Right atrium auricular region (tissue), 2 donors: ENCODE data around the gene JAKMIP3. TPM values are rescaled to one million over a fixed set of nuclear protein-coding genes. Genes with fewer than 3 reads are reported as not detected.
A peak's percentile ranks its signal among the peaks of the same experiment; 100 is the strongest.

ENCODE experiments used
- DNase-seq: peaks from one replicate; pipeline ENCODE4 v3.0.0-alpha.2; 2019; ENCODE audit warnings: low spot score
- H3K27ac ChIP-seq, 2 donors: fragments of 200-600 bp; sonication (generic); 1 replicate in 1 of 2; 2 replicates in 1 of 2; pipeline ENCODE4 v1.5.1; 2016 to 2019
- H3K27me3 ChIP-seq, 2 donors: fragments of 200-600 bp; sonication (generic); one replicate each; pipeline versions ENCODE4 v1.5.1 to v1.6.0; 2017 to 2019
- H3K36me3 ChIP-seq: fragments of 200-600 bp; sonication (generic); one replicate; pipeline ENCODE4 v1.5.1; 2016
- H3K4me1 ChIP-seq, 2 donors: fragments of 200-600 bp; sonication (generic); one replicate each; pipeline versions ENCODE4 v1.5.1 to v1.6.0; 2017 to 2019
- H3K4me3 ChIP-seq, 2 donors: fragments of 200-600 bp; sonication (generic); 1 replicate in 1 of 2; 2 replicates in 1 of 2; pipeline ENCODE4 v1.5.1; 2017 to 2019; ENCODE audit warnings: mild to moderate bottlenecking in 1 of 2, moderate library complexity in 1 of 2
- H3K9me3 ChIP-seq, 2 donors: fragments of 200-600 bp; sonication (generic); one replicate each; pipeline ENCODE4 v1.5.1; 2019
- total RNA-seq, 2 donors: library from RNA; depleted of rRNA; stranded (reverse); fragments of >200 nt; gene quantifications; one replicate each; pipeline ENCODE4 v1.1.0, GENCODE V29; 2016
- TF ChIP-seq, protein P1 (sequence below), 2 donors: fragments of 200-600 bp; sonication (generic); IDR thresholded peaks; one replicate each; pipeline ENCODE4 v1.5.1; 2019; ENCODE audit warnings: antibody characterized with exemption in 2 of 2

Gene JAKMIP3
- total RNA-seq, 2 donors from 2014 or later = 0.20 to 0.44 TPM

- H3K36me3 ChIP-seq = no peaks in the 10 kb centered on the region
- no peaks in the 10 kb centered on the region for H3K9me3 ChIP-seq
- H3K4me3 ChIP-seq = no peak overlapping the region
- no peaks in the 10 kb centered on the region for H3K4me1 ChIP-seq
- no peak overlapping the region for H3K27ac ChIP-seq
- TF ChIP-seq, protein P1, sequence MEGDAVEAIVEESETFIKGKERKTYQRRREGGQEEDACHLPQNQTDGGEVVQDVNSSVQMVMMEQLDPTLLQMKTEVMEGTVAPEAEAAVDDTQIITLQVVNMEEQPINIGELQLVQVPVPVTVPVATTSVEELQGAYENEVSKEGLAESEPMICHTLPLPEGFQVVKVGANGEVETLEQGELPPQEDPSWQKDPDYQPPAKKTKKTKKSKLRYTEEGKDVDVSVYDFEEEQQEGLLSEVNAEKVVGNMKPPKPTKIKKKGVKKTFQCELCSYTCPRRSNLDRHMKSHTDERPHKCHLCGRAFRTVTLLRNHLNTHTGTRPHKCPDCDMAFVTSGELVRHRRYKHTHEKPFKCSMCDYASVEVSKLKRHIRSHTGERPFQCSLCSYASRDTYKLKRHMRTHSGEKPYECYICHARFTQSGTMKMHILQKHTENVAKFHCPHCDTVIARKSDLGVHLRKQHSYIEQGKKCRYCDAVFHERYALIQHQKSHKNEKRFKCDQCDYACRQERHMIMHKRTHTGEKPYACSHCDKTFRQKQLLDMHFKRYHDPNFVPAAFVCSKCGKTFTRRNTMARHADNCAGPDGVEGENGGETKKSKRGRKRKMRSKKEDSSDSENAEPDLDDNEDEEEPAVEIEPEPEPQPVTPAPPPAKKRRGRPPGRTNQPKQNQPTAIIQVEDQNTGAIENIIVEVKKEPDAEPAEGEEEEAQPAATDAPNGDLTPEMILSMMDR (IDR thresholded peaks at IDR 0.05) = no peak
- DNase-seq = no peak
- H3K27me3 ChIP-seq = no peaks in the 10 kb centered on the region
Observed at GRCh38 chr10:132110111-132110521, 44.4 kb downstream of the JAKMIP3 start.

DNA sequence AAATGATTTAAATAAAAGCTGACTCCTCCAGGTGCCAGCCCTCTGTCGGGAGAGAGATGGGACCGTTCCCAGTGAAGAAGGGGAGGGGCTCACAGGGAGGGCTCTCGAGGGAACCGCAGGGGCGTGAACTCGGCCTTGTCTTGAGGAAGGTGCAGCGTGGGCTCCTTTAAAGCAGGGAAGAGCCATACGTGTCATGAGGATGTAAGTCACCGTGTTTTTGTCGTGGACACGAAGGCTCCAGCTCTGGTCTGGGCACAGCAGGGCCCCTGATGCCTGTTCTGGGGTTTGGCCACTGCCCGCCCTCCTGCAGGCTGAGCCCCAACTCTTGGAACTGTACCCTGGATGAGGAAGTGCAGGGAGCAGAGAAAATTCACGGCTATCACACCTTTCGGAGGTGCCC lies 45.0 kb downstream of the JAKMIP3 start:
- H3K27ac ChIP-seq = no peak overlapping the region
- H3K9me3 ChIP-seq = no peaks in the 10 kb centered on the region
- TF ChIP-seq, protein P1 (IDR thresholded peaks at IDR 0.05) = no peak
- H3K36me3 ChIP-seq = no peaks in the 10 kb centered on the region
- peak; percentile 44 for DNase-seq
- no peaks in the 10 kb centered on the region for H3K27me3 ChIP-seq
- H3K4me3 ChIP-seq = no peak overlapping the region
- no peaks in the 10 kb centered on the region for H3K4me1 ChIP-seq

DNA sequence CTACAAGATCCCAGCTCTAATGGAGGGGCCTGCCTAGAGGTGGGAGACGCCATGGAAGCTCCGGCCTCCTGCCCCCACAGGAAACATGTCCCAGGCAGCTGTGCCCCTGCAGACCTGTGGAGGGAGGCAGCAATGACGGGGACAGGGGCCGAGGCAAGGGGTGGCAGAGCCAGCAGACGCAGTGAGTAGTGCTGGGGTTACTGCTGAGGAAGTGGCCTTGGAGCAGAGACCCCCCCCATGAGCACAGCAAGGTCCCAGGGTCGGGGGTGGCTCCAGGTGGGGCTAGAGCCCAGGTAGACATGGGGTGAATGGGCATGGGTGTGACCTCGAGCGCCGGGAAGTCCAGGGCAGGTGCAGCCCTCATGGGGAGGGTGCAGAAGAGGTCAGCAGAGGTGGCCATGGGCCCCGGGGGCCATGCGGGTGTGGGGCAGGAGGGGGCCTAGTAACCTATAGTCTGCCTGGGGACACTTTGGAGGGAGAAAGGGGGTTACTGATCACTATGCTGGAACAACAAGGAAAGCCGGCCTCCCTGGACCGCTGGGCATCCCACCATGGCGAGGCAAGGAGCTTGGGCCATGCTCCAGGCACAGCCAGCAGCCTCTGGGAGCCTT lies 45.5 kb downstream of the JAKMIP3 start:
- DNase-seq = peak; percentile 40
- Histone ChIP-seq H3K27me3 (no peaks in the 10 kb centered on the region), H3K36me3 (no peaks in the 10 kb centered on the region), H3K27ac (no peak overlapping the region), H3K4me3 (no peak overlapping the region), H3K4me1 (no peaks in the 10 kb centered on the region), H3K9me3 (no peaks in the 10 kb centered on the region)
- TF ChIP-seq, protein P1 (IDR thresholded peaks at IDR 0.05) = no peak

DNA sequence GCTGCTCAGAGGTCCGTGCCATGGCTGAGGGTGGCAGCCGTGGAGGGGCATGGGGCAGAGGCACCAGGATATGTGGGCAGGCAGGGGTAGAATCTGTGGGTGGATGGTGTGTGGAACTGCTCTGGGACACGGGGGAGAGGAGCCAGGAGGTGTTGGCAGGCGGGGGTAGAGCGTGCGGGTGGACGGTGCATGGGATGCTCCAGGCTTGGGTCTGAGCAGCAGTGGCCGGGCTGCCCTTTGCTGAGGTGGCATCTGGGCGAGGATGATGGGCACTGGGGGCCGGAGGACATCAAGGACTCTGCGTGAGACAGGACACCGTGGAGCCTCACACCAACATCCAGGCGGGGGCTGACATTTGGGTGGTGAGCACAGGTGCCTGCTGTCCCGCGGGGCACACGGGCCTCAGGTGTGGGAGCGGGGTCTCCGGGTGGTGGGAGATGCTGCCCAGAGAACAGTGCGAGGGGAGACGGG lies 46.2 kb downstream of the JAKMIP3 start:
- Histone ChIP-seq H3K36me3 (no peaks in the 10 kb centered on the region), H3K9me3 (no peaks in the 10 kb centered on the region), H3K4me1 (no peaks in the 10 kb centered on the region), H3K27me3 (no peaks in the 10 kb centered on the region), H3K27ac (no peak overlapping the region), H3K4me3 (no peak overlapping the region)
- DNase-seq = no peak
- TF ChIP-seq, protein P1 (IDR thresholded peaks at IDR 0.05) = no peak

GRCh38 chr10:132112611-132113010 lies 46.9 kb downstream of the JAKMIP3 start:
- TF ChIP-seq, protein P1 (IDR thresholded peaks at IDR 0.05) = no peak
- DNase-seq = no peak
- Histone ChIP-seq H3K27ac (no peak overlapping the region), H3K4me1 (no peaks in the 10 kb centered on the region), H3K9me3 (no peaks in the 10 kb centered on the region), H3K27me3 (no peaks in the 10 kb centered on the region), H3K36me3 (no peaks in the 10 kb centered on the region), H3K4me3 (no peak overlapping the region)

DNA sequence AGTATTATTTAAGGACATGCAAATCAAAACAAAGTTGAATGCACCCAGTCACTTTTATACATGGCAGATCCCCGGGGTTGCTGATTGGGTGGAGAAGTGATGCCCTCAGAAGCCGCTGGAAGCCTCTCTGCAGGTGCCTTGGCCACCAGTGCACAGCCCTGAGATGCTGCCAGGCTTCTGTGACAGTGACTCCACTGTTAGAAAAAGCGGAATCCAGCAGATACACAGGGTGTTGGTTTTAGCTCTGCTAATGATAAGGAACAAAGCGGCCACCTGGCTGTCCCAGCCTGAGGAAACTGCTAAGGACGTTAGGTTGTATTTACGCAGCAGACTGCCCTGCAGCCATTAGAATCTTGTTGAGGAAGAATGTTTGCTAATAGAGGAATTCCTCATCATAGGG lies 47.5 kb downstream of the JAKMIP3 start:
- Histone ChIP-seq H3K9me3 (no peaks in the 10 kb centered on the region), H3K27ac (no peak overlapping the region), H3K4me3 (no peak overlapping the region), H3K36me3 (no peaks in the 10 kb centered on the region), H3K4me1 (no peaks in the 10 kb centered on the region), H3K27me3 (no peaks in the 10 kb centered on the region)
- no peak for DNase-seq
- TF ChIP-seq, protein P1 (IDR thresholded peaks at IDR 0.05) = no peak
